ENCODE data around the gene CFAP68.
"Not testable (repeated sequence)": the region's sequence is repeated elsewhere in the genome, so short reads cannot be mapped to it uniquely, and the experiment has no call there.

Gene CFAP68

DNA sequence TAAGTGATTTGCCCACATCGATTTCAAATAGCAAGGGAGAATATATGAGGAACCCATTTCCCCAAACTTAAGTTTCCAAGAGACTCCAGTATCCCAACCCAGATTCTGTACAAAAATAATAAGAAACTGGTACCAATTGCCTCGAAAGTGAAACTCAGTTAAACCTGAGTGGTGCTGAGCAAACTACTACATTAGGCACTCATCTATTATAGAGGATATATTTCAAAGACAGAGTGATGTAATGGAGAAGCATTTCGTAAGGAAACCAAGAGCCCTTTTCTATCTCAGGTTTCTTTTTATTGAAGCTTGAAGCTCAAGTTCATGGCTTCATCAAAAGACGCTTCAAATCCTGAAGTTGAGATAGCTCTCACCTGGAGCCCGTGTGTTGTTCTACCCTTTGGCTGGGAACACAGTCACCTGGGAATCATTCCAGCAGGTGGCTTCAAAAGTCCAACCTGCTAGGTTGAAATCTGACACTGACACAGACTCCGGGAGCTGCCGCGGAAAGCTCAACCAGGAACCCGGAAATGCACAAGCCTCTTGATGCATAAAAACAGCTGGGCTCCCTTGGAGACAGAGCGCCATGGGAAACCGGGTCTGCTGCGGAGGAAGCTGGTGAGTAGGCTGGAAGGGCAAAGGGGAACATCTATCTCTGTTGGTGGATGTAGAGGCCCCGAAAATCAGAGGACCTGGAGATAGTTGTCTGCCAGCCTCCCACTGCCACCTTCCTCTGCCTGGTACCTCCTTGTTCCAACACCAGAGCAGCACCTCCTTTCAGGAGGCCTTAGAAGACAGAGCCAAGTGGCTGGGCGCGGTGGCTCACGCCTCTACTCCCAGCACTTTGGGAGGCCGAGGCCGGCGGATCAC, 39.3 kb downstream of the CFAP68 start, which contains the start of gene C11orf52:
TSS of gene C11orf52 (plus strand) at position 524 of the 867 bp plus-strand sequence. CDS start at position 584, 60 bp downstream.
- DNase-seq = no peak

DNA sequence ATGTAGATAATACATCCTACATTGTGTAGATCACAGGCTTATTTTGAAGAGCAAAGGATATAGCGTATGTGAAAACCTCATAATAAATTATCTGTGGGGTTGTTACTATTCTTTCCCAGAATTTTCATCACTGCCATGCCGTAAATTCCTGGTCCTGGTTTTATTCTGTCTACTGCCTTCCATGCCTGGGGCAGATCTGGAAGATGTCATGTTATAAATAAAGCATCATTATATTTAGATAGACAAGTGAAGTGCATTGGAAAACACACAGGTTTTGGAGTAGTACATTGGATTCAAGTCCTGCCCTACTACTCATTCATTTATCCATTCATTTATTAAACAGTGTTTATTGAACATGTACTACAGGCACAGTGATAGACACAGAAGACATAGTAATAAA, 41.6 kb downstream of the CFAP68 start:
- no peak for DNase-seq

DNA sequence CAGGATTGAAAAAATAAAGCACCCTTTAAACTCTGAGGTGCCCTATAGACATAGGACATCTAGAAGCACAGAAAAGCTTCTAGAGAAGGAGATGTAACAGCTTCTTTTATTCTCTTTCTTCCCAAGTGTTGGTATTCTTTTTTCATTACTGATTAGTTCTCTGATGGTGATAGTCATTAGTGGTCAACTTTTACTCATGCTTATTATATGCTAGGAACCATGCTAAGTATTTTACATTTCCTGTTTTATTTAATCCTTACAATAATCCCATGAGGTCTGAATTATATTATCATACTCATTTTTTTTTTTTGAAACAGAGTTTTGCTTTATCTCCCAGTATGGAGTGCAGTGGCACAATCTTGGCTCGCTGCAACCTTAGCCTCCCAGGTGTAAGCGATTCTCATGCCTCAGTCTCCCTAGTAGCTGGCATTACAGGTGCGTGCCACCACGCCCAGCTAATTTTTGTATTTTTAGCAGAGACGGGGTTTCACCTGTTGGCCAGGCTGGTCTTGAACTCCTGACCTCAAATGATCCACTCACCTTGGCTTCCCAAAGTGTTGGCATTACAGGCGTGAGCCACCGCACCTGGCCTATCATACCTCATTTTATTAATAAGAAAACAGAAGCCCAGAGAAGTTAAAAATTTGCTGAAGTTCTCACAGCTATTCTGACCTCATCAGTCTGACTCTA, 42.3 kb downstream of the CFAP68 start:
- DNase-seq = no peak

DNA sequence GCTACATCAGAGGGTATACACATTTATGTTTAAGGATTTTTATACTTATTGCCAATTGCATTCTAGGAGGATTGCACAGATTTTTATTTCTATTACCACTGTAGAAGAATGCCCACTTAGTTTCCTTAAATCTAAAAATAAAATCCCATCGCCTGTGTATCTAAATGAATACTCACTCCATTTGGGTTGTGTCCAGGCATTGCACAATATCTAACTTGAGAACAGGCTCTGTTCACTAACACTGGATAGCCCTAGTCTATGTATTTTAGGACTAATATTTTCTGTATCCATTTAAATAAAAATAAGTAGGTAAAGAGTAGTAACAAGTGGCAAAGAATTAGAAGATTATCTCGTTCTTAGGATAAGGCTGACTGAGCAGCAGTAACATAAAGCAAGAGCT, 43.5 kb downstream of the CFAP68 start:
- DNase-seq = no peak

DNA sequence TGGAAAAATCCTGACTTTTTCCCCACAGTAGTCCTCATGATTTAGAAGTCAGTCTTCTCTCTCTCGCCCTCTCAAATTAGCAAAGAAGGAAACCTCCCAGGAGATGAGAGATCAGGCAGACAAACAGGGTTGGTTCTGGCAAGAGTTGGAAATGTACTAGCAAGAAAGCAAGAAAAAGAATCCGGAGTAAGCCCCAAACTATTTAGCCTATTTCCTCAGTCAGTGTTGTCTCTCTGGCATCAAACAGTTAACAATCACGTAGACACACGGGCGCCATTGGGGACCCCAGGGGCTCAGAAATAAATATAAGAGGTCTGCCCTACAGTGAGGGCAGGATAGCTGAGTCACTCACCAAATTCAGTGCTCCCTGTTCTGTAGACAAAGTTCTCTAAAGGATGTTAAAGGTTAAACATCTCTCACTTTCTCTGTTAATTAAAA, 44.0 kb downstream of the CFAP68 start:
- no peak for DNase-seq

DNA sequence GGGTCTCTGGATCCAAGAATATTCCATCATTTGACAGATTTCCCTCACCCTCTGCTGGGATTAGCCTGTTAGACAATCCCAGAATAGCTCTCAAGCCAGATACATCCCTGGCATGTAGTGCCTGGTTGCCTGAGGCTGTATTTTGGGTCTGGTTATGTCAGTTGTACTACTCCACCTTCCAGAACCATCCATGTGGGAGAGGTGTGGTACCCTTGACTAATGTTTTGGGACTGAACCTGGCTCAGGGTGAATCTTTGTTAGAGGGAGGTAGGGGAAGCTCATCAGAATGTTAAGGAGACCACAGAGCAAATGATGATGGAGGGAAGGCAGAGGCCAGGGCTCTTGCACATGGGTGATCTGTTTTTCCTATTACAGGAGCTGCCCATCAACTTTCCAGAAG, 44.6 kb downstream of the CFAP68 start:
- DNase-seq = no peak

DNA sequence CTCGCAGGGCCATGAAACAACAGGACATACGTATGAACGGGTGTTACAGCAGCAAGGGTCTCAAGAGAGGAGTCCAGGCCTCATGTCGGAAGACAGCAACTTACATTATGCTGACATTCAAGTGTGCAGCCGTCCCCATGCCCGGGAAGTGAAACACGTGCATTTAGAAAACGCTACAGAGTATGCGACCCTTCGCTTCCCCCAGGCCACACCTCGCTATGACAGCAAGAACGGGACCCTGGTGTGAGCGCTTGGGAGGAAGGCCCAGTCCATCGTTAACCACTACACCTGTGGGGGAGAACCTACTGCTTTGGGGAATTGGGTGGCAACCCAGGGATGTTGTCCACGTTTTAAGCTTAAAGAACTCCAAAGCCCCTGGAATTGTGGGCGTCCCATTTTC, 46.6 kb downstream of the CFAP68 start:
- no peak for DNase-seq

DNA sequence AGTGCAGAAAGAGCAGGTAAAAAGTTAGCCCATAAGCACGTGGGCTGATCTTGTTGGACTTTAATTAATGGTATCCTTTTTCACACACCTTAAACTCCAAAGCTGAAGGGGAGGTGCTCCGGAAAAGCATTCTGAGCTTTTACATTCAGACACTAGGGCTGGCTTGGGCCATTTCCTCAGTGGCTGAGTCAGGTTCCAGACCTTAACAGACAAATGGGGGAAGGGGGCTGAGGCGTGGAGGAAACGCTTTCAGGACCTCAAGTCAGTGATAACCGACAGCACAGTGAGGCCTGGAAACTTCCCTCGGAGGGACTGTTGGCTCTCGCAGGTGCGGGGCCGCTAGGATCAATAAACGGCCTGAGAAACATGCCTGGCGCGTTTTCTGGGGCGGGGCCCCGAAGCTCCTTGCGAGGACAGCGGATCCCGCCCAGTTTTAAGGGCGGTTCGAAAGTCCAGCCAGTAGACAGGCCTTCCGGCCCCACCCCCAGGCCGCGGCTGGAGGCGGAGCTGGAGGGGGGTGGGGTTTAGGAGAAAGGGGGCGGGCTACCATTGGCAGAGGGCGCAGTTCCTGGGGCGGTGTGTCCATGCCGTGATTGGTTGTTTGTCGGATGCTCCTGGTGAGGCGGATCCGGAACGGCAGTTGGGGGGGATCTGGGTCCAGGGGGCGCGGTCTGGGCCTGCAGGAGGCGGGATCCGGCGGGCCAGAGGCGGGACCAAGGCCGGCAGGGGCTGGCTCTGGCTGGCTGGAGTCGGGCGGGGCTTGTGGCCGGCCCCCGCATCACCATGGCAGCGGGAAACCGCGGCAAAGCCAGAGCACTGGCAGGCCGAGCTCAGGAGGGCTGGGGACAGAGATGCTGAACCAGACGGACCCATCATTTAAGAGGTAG, 47.4 kb downstream of the CFAP68 start:
- peak; percentile 98 for DNase-seq

DNA sequence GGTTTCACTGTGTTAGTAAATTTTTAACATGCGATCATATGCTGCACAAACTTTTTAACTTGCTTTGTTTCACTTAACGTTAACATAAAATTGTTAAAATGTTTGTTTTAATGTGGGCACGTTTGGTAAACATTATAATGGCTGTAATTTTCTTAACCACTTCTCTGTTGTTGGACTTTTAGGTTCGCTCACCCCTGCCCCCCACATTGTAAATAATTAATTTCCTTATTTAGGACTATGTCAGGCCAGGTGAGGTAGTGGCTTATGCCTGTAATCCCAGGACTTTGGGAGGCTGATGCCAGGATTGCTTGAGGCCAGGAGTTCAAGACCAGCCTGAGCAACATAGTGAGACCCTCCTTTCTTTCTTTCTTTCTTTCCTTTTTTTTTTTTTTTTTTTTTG, 51.1 kb downstream of the CFAP68 start:
- DNase-seq = no peak

DNA sequence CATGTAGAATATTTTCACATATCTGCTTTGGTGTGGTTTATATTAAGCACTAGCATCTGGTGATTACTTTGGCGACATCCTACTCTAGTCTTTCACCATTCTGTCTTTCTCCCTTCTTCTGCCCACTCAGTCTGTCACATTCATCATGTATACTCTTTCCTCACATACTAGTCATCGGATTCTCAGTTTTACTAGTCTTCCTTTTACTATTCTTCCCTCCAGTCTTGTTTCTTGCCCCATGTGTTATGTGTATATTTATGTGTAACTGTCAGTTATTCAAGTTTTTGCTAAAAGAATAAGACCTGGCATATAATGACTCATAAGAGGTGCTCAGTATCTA, 53.2 kb downstream of the CFAP68 start:
- DNase-seq = no peak

DNA sequence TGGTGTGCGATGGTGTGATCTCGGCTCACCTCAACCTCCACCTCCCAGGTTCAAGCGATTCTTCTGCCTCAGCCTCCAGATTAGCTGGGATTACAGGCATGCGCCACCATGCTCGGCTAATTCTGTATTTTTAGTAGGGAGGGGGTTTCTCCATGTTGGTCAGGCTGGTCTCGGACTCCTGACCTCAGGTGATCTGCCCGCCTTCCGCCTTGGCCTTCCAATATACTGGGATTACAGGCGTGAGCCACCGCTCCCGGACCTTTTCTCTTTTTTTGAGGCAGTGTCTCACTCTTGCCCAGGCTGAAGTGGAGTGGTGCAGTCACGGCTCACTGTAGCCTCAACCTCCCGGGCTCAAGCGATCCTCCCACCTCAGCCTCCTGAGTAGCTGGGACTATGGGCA, 53.8 kb downstream of the CFAP68 start:
- DNase-seq = not testable (repeated sequence)

DNA sequence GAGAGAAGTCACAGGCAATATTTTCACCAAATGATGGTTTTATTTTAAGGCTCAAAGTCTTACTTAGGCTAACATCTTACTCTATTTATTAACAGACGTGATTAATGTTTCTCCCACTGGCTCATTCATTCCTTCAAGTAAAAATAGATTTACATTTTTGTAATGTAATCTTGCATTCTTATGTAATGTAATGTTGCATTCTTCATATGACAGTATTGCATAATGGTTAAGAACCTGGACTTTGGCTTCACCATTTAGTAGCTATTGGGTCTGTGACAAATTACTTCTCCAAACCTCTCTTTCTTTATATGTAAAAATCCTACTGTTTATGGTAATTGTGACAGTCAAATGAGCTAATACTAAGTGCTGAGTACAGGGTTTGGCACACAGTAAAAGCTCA, 54.5 kb downstream of the CFAP68 start:
- no peak for DNase-seq

DNA sequence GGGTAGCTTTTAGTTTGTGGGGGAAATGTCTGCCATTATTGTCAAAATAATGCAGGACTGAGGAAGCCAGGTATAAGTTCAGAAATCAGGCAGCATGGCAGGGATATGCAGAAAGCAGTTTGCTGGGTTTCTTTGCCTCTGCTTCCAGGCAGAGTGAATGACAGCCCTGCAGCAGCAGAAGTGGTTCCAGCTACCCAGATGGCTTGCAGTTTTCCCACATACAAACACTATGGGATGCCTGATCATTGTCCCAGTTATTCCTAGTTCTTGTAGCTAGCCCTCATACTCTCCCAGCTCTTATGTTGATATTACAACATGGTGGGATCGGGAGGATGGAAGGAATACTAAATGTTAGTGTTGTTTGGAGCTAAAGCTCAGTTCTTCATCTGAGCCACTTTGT, 55.0 kb downstream of the CFAP68 start:
- DNase-seq = no peak

Data from activated effector memory CD4-positive, alpha-beta T cell treated with anti-CD3 and anti-CD28 coated beads, Interleukin-2, amount 50 U/mL, for 16 hours (primary cell).